Tibial nerve (tissue), 4 donors: Measurements from ENCODE around the gene ICAM5. TPM values are rescaled to one million over a fixed set of nuclear protein-coding genes. Genes with fewer than 3 reads are reported as not detected.

ENCODE experiments used
- DNase-seq, 2 donors: peaks; one replicate each; pipeline ENCODE4 v3.0.0-alpha.2; 2019; ENCODE audit warnings: low spot score in 2 of 2
- H3K27ac ChIP-seq, 4 donors: fragments of 200-600 bp; sonication (generic) in 3 of 4; one replicate each; pipeline ENCODE4 v1.5.1; 2017 to 2019; ENCODE audit warnings: mild to moderate bottlenecking in 1 of 4
- H3K27me3 ChIP-seq, 2 donors: fragments of 200-600 bp; sonication (generic) in 1 of 2; one replicate each; pipeline versions ENCODE4 v1.5.1 to v1.6.0; 2017 to 2019
- H3K36me3 ChIP-seq, 3 donors: fragments of 200-600 bp; sonication (generic); one replicate each; pipeline ENCODE4 v1.5.1; 2018 to 2019
- H3K4me1 ChIP-seq, 4 donors: fragments of 200-600 bp; sonication (generic) in 3 of 4; one replicate each; pipeline ENCODE4 v1.5.1; 2017 to 2019
- H3K4me3 ChIP-seq, 4 donors: fragments of 200-600 bp; sonication (generic) in 3 of 4; one replicate each; pipeline ENCODE4 v1.5.1; 2017 to 2019; ENCODE audit warnings: mild to moderate bottlenecking in 1 of 4, moderate library complexity in 1 of 4
- H3K9me3 ChIP-seq, 4 donors: fragments of 200-600 bp; sonication (generic) in 3 of 4; one replicate each; pipeline ENCODE4 v1.5.1; 2017 to 2019
- CTCF ChIP-seq, 5 experiments: fragments of 200-600 bp in 3 of 5; fragments of 450-650 bp in 2 of 5; sonication (generic) in 3 of 5; IDR thresholded peaks; one replicate each; pipeline ENCODE4 v1.5.1; 2016 to 2019; ENCODE audit warnings: antibody characterized with exemption in 5 of 5, mild to moderate bottlenecking in 3 of 5, moderate library complexity in 2 of 5
- EP300 ChIP-seq, 2 donors: sonication (generic); formaldehyde crosslinking; IDR thresholded peaks; one replicate each; pipeline ENCODE4 v1.6.1; 2017; ENCODE audit warnings: antibody characterized with exemption in 2 of 2, mild to moderate bottlenecking in 1 of 2
- POLR2A ChIP-seq, 2 donors: fragments of 450-650 bp; IDR thresholded peaks; one replicate each; pipeline ENCODE4 v1.6.1; 2017; ENCODE audit warnings: antibody characterized with exemption in 2 of 2, mild to moderate bottlenecking in 2 of 2, moderate library complexity in 2 of 2
- WGBS, 2 donors: methylation state at CpG; one replicate each; pipeline ENCODE4 v1.1.5; 2018; 5-methylcytosine and 5-hydroxymethylcytosine counted together
- total RNA-seq, 4 donors: library from RNA; depleted of rRNA; stranded (reverse); fragments of >200 nt; gene quantifications; one replicate each; pipeline ENCODE4 v1.1.0, GENCODE V29; 2016

ICAM5 gene
- total RNA-seq, 4 donors from 2014 or later, result 0.21 to 2.7 (median 0.93) TPM

GRCh38 chr19:10320602-10321416 lies 31.1 kb downstream of the ICAM5 start:
- H3K36me3 ChIP-seq, result peaks cover 3 to 96% (median 52%) of the 10 kb centered on the region in 3 donors
- no peaks in the 10 kb centered on the region for H3K9me3 ChIP-seq

GRCh38 chr19:10321417-10321797 lies 31.7 kb downstream of the ICAM5 start:
- H3K4me3 ChIP-seq, result no peak overlapping the region
- TF ChIP-seq CTCF (IDR thresholded peaks at IDR 0.05) (no peak), POLR2A (IDR thresholded peaks at IDR 0.05) (no peak), EP300 (IDR thresholded peaks at IDR 0.05) (no peak)
- no peaks in the 10 kb centered on the region for H3K27me3 ChIP-seq
- H3K9me3 ChIP-seq, result no peaks in the 10 kb centered on the region
- H3K36me3 ChIP-seq, result peaks cover 3 to 100% (median 57%) of the 10 kb centered on the region in 3 donors
- WGBS, 2 donors, result 85 to 96% methylated on average over 4 to 11 of the region's 11 CpGs
- no peak overlapping the region for H3K27ac ChIP-seq
- no peak for DNase-seq
- H3K4me1 ChIP-seq, result peaks cover 0 to under 1% (median 0%) of the 10 kb centered on the region in 4 donors

More at GRCh38 chr19:10320602-10321416, 31.1 kb downstream of the ICAM5 start:
- 82 to 92% methylated on average over 16 to 25 of the region's 32 CpGs for WGBS, 2 donors
- no peak for TF ChIP-seq EP300 (IDR thresholded peaks at IDR 0.05)
- no peak for TF ChIP-seq POLR2A (IDR thresholded peaks at IDR 0.05)
- no peak for TF ChIP-seq CTCF (IDR thresholded peaks at IDR 0.05)
- DNase-seq, result no peak
- no peak overlapping the region for H3K4me3 ChIP-seq
- no peaks in the 10 kb centered on the region for H3K27me3 ChIP-seq
- H3K27ac ChIP-seq, result no peak overlapping the region
- H3K4me1 ChIP-seq, result peaks cover 0 to 6% (median 4%) of the 10 kb centered on the region in 4 donors

GRCh38 chr19:10321874-10322835 lies 32.4 kb downstream of the ICAM5 start:
- H3K36me3 ChIP-seq, result peaks cover 3 to 100% (median 60%) of the 10 kb centered on the region in 3 donors
- H3K4me3 ChIP-seq, result no peak overlapping the region
- TF ChIP-seq EP300 (IDR thresholded peaks at IDR 0.05), result no peak
- no peak for TF ChIP-seq CTCF (IDR thresholded peaks at IDR 0.05)
- DNase-seq, result no peak
- no peaks in the 10 kb centered on the region for H3K4me1 ChIP-seq
- no peaks in the 10 kb centered on the region for H3K9me3 ChIP-seq
- H3K27me3 ChIP-seq, result no peaks in the 10 kb centered on the region
- 85 to 92% methylated on average over 11 to 19 of the region's 19 CpGs for WGBS, 2 donors
- H3K27ac ChIP-seq, result no peak overlapping the region

- H3K36me3 ChIP-seq, result peaks cover 5 to 100% (median 47%) of the 10 kb centered on the region in 3 donors
- 90 to 92% methylated on average over 8 of the region's 8 CpGs for WGBS, 2 donors
- H3K27me3 ChIP-seq, result no peaks in the 10 kb centered on the region
- no peaks in the 10 kb centered on the region for H3K9me3 ChIP-seq
- no peaks in the 10 kb centered on the region for H3K4me1 ChIP-seq
- TF ChIP-seq POLR2A (IDR thresholded peaks at IDR 0.05), result no peak
- no peak for TF ChIP-seq CTCF (IDR thresholded peaks at IDR 0.05)
- no peak for TF ChIP-seq EP300 (IDR thresholded peaks at IDR 0.05)
- no peak overlapping the region for H3K27ac ChIP-seq
- no peak for DNase-seq
- no peak overlapping the region for H3K4me3 ChIP-seq
Observed at GRCh38 chr19:10325732-10326131, 36.0 kb downstream of the ICAM5 start.
